ENCODE results near the gene TBC1D12.
"Not testable (repeated sequence)": the region's sequence is repeated elsewhere in the genome, so short reads cannot be mapped to it uniquely, and the experiment has no call there.

Gene TBC1D12

DNA sequence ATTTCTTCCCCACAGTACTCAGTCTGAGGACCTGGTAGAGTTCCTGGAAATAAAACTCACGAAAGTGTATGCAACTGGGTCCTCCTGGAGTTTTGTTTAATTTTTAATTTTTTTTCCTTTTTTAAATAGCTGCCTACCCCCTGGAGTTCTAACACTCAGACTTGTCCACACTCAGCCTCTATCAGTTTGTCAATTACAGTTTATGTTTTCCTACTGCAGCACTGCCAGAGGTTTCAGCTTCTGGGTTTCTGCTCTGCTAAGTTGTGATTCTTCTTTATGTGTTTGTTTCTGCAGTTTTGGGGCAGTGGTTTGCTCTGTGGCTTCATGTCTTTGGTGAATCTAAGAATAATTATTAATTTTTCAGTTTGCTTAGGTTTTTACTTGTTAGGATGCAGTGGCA lies 59.2 kb downstream of the TBC1D12 start:
- DNase-seq: no peak

DNA sequence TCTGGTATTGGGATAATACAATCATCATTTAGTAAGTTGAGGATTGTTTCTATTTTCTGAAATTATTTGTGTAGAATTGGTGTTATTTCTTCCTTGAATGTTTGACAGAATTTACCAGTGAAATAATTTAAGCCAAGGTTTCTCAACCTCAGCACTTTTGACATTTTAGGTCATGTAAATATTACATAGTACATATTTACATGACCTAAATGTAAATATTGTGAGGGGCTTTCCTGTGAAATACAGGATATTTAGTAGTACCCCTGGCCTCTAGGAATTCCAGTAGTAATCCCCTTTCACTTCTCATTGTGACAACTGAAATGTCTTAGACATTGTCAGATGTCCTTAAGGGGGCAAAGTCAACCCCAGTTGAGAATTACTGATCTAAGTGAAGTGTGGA lies 59.8 kb downstream of the TBC1D12 start:
- no peak for DNase-seq

- DNase-seq: no peak
Observed at GRCh38 chr10:94465684-94466083, 63.3 kb downstream of the TBC1D12 start.

DNA sequence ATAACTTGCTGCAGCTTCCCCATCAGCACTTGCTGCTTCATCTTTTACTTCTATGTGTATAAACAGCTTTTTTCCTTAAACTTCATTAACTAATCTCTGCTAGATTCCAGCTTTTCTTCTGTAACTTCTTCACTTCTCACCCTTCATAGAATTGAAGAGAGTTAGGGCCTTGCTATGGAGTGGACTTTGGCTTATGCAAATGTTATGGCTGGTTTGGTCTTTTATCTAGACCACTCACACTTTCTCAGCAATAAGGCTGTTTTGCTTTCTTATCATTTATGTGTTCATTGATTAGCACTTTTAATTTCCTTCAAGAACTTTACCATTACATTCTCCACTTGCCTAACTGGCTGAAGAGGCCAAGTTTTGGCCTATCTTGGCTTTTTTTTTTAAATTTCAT lies 79.1 kb downstream of the TBC1D12 start:
- DNase-seq: no peak

- DNase-seq: no peak
Observed at GRCh38 chr10:94483970-94484369, 81.6 kb downstream of the TBC1D12 start.

GRCh38 chr10:94485094-94485493 lies 82.8 kb downstream of the TBC1D12 start:
- DNase-seq: no peak

GRCh38 chr10:94487575-94487974 lies 85.2 kb downstream of the TBC1D12 start:
- DNase-seq: no peak

GRCh38 chr10:94489107-94489506 lies 86.8 kb downstream of the TBC1D12 start:
- no peak for DNase-seq

GRCh38 chr10:94489976-94490788 lies 87.8 kb downstream of the TBC1D12 start:
- DNase-seq: no peak

GRCh38 chr10:94490789-94491039 lies 88.4 kb downstream of the TBC1D12 start:
- DNase-seq: no peak

- DNase-seq: no peak
Observed at GRCh38 chr10:94493463-94493862, 91.1 kb downstream of the TBC1D12 start.

- no peak for DNase-seq
Observed at GRCh38 chr10:94496010-94496409, 93.7 kb downstream of the TBC1D12 start.

DNA sequence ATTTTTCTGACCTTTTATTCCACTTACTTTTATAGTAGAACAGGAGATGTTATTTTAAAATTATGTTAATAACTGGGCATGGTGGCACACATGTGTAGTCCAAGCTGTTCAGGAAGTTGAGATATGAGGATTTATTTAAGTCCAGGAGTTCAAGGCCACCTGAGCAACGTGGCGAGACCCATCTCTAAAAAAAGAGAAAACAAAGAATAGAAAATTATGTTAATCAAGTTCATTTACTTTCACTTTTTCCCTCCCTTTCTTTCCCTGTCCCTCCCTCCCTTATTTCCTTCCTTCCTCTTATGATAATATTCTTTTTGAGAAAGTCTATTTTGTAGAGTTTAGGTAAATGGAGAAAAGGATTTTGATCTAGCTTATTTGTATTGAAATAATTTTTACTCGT lies 94.3 kb downstream of the TBC1D12 start:
- no peak for DNase-seq

GRCh38 chr10:94500063-94500462 lies 97.7 kb downstream of the TBC1D12 start:
- DNase-seq: no peak

- no peak for DNase-seq
Observed at GRCh38 chr10:94521276-94522250, 119.2 kb downstream of the TBC1D12 start.

- no peak for DNase-seq
Observed at GRCh38 chr10:94524146-94524545, 121.8 kb downstream of the TBC1D12 start.

- no peak for DNase-seq
Observed at GRCh38 chr10:94524711-94525110, 122.4 kb downstream of the TBC1D12 start.

GRCh38 chr10:94531550-94531949 lies 129.2 kb downstream of the TBC1D12 start:
- DNase-seq: not testable (repeated sequence)

- no peak for DNase-seq
Observed at GRCh38 chr10:94533027-94533426, 130.7 kb downstream of the TBC1D12 start.

- DNase-seq: not testable (repeated sequence)
Observed at GRCh38 chr10:94542282-94542681, 139.9 kb downstream of the TBC1D12 start.

DNA sequence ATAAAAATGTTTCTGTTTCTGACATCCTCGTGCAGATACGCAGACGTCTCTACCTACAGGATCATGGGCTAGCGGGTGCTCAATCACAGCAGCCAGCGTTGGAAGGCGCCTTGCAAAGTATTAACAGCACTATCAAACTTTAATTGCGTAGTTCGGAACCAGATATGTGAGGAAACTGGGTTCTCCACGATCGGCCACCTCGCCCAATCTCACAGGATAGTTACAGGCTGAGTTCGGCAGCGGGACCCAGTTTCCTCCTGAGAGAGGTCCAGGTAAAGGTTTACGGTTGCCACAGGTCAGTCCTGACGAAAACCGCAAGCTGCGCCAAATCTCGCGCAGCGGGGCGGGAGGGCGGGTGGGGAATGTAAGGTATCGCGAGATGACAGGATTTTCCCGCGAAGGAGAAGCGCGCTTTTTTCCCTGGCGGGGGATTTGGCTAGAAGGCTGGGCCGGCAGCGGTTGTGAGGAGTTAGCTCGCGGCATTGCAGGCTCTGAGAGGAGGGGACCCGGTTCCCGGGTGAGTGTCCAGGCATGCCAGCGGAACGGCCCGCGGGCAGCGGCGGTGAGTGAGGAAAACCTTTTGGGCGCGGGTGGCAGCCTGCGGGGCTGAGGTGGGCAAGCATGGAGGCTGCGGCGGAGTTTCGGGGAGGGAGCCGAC lies 143.2 kb downstream of the TBC1D12 start, which contains the start of gene HELLS:
TSS of gene HELLS (plus strand) at position 398 of the 658 bp plus-strand sequence. CDS start at position 532, 134 bp downstream.
- DNase-seq: peak; percentile 59

- no peak for DNase-seq
Observed at GRCh38 chr10:94546049-94546900, 143.9 kb downstream of the TBC1D12 start.

- DNase-seq: no peak
Observed at GRCh38 chr10:94546901-94547185, 144.5 kb downstream of the TBC1D12 start.

Measured in activated CD8-positive, alpha-beta memory T cell treated with anti-CD3 and anti-CD28 coated beads, Interleukin-2, amount 50 U/mL, for 4 hours (primary cell).